CD4-positive, alpha-beta T cell (primary cell): ENCODE data around the gene DTNB. TPM values are rescaled to one million over a fixed set of nuclear protein-coding genes. Genes with fewer than 3 reads are reported as not detected.

Experiments used
- ATAC-seq: fragments of 200-7000 bp; cut with Tn5 transposase; one replicate; pipeline ENCODE4 v1.10.0; 2022; ENCODE audit warnings: mild to moderate bottlenecking; ENCODE audit not compliant: poor library complexity
- CTCF ChIA-PET: fragments of 350-600 bp; sonication (Branson Sonifier 250); formaldehyde crosslinking; loops from one replicate; lab custom pipeline; 2021; ENCODE audit warnings: antibody characterized with exemption, inconsistent platforms; lab: Charles Lee
- POLR2A ChIA-PET: fragments of 350-600 bp; sonication (Branson Sonifier 250); formaldehyde crosslinking; loops from one replicate; lab custom pipeline; 2021; ENCODE audit warnings: antibody characterized with exemption, inconsistent platforms; lab: Charles Lee
- DNase-seq, 14 experiments: peaks; one replicate each; pipeline ENCODE4 v3.0.0-alpha.2; 2013 to 2020; ENCODE audit warnings: mixed read lengths in 2 of 14
- H3K27ac ChIP-seq, 2 donors: one replicate each; pipeline versions ENCODE4 v1.5.1 to v1.7.0; 2013; ENCODE audit warnings: low read length in 2 of 2, low read depth in 1 of 2, mild to moderate bottlenecking in 1 of 2
- H3K27me3 ChIP-seq, 2 experiments: 1 replicate in 1 of 2; 2 replicates in 1 of 2; pipeline versions ENCODE4 v1.6.1 to v1.7.0; 2013; ENCODE audit warnings: low read length in 2 of 2, control low read depth in 1 of 2, mild to moderate bottlenecking in 1 of 2, moderate library complexity in 1 of 2; ENCODE audit not compliant: insufficient read depth in 2 of 2, control insufficient read depth in 1 of 2
- H3K36me3 ChIP-seq: one replicate; pipeline ENCODE4 v1.6.1; 2013; ENCODE audit warnings: low read length, control low read depth; ENCODE audit not compliant: insufficient read depth
- H3K4me1 ChIP-seq: one replicate; pipeline ENCODE4 v1.6.1; 2013; ENCODE audit warnings: low read length, control low read depth; ENCODE audit not compliant: insufficient read depth
- H3K4me3 ChIP-seq: one replicate; pipeline ENCODE4 v1.5.1; 2013; ENCODE audit warnings: mild to moderate bottlenecking, low read length, moderate library complexity
- H3K9me3 ChIP-seq, 2 experiments: 1 replicate in 1 of 2; 2 replicates in 1 of 2; pipeline versions ENCODE4 v1.6.1 to v1.7.0; 2013; ENCODE audit warnings: low read length in 2 of 2, mild to moderate bottlenecking in 2 of 2, control low read depth in 1 of 2, moderate library complexity in 1 of 2; ENCODE audit not compliant: control insufficient read depth in 1 of 2, insufficient read depth in 1 of 2
- H3K27ac Mint-ChIP-seq: one replicate; pipeline ENCODE4 v1.8.0; 2020; ENCODE audit warnings: mixed read lengths
- H3K27me3 Mint-ChIP-seq: one replicate; pipeline ENCODE4 v1.8.0; 2021; ENCODE audit warnings: mixed read lengths
- H3K36me3 Mint-ChIP-seq: one replicate; pipeline ENCODE4 v1.8.0; 2021; ENCODE audit warnings: low read depth, mixed read lengths
- H3K4me1 Mint-ChIP-seq: one replicate; pipeline ENCODE4 v1.8.0; 2021; ENCODE audit warnings: low read depth, mixed read lengths
- H3K4me3 Mint-ChIP-seq: one replicate; pipeline ENCODE4 v1.8.0; 2020; ENCODE audit warnings: mild to moderate bottlenecking, mixed read lengths
- H3K9me3 Mint-ChIP-seq: one replicate; pipeline ENCODE4 v1.8.0; 2020; ENCODE audit warnings: mixed read lengths
- CTCF ChIP-seq: fragments of 200-600 bp; IDR thresholded peaks from one replicate; pipeline ENCODE4 v1.8.0; 2022; ENCODE audit warnings: antibody characterized with exemption, mild to moderate bottlenecking
- intact Hi-C, 2 experiments: fragments of 100-400 bp; cut with DNase I in 1 of 2; cut with micrococcal nuclease in 1 of 2; formaldehyde crosslinking; loops; one replicate each; pipeline versions ENCODE4 v1.15.1 to v1.9.0; 2023 to 2025; cut with DNase I, micrococcal nuclease
- total RNA-seq, 174 experiments: library from RNA in 2 of 174; stranded (reverse) in 2 of 174; gene quantifications; one replicate each; pipeline ENCODE4 v1.2.3 and lab custom pipeline; 2021 to 2026

Gene DTNB
- total RNA-seq, 2 experiments from 2014 or later = 30.1 to 33.6 TPM

GRCh38 chr2:25664965-25665307, 8.4 kb downstream of the DTNB start:
- H3K36me3 Mint-ChIP-seq = peaks cover 3% of the 10 kb centered on the region
- no peak overlapping the region for H3K27ac Mint-ChIP-seq
- ChIA-PET POLR2A (no interaction called here), CTCF (interaction anchor here (1.2 kb wide), 1 partner anchor 58 kb away, joined by 3 read pairs; no protein-coding TSS in a partner anchor)
- peaks cover 30% of the 10 kb centered on the region for H3K4me1 Mint-ChIP-seq
- H3K27me3 ChIP-seq = no peaks in the 10 kb centered on the region
- no peaks in the 10 kb centered on the region for H3K4me1 ChIP-seq
- intact Hi-C loops = no loop called here
- no peaks in the 10 kb centered on the region for H3K27me3 Mint-ChIP-seq
- H3K9me3 Mint-ChIP-seq = no peaks in the 10 kb centered on the region
- H3K4me3 ChIP-seq = no peak overlapping the region
- no peak overlapping the region for H3K27ac ChIP-seq
- DNase-seq (no peak), ATAC-seq (no peak)
- TF ChIP-seq CTCF = no peak
- no peak overlapping the region for H3K4me3 Mint-ChIP-seq
- no peaks in the 10 kb centered on the region for H3K9me3 ChIP-seq
- no peaks in the 10 kb centered on the region for H3K36me3 ChIP-seq

GRCh38 chr2:25664183-25664964, 9.0 kb downstream of the DTNB start:
- no peaks in the 10 kb centered on the region for H3K9me3 Mint-ChIP-seq
- peaks cover 3% of the 10 kb centered on the region for H3K36me3 Mint-ChIP-seq
- H3K4me1 Mint-ChIP-seq = peaks cover 35% of the 10 kb centered on the region
- ChIA-PET CTCF (interaction anchor here (1.2 kb wide), 1 partner anchor 57 kb away, joined by 3 read pairs; no protein-coding TSS in a partner anchor), POLR2A (interaction anchor here (0.6 kb wide), 1 partner anchor 10 kb away, joined by 3 read pairs; no protein-coding TSS in a partner anchor)
- Histone ChIP-seq H3K27ac (no peak overlapping the region), H3K27me3 (no peaks in the 10 kb centered on the region), H3K4me3 (no peak overlapping the region), H3K9me3 (no peaks in the 10 kb centered on the region), H3K36me3 (no peaks in the 10 kb centered on the region), H3K4me1 (no peaks in the 10 kb centered on the region)
- DNase-seq (peak in 6 of 14 experiments; percentile 7 to 53 (median 32)), ATAC-seq (no peak)
- no peak overlapping the region for H3K27ac Mint-ChIP-seq
- H3K27me3 Mint-ChIP-seq = no peaks in the 10 kb centered on the region
- TF ChIP-seq CTCF = peak; percentile 26
- no peak overlapping the region for H3K4me3 Mint-ChIP-seq
- intact Hi-C loops = no loop called here

- ChIA-PET CTCF (no interaction called here), POLR2A (no interaction called here)
- no peak overlapping the region for H3K27ac Mint-ChIP-seq
- H3K36me3 ChIP-seq = peaks cover 2% of the 10 kb centered on the region
- no peaks in the 10 kb centered on the region for H3K9me3 ChIP-seq
- no peak for ATAC-seq
- H3K27me3 ChIP-seq = no peaks in the 10 kb centered on the region
- no peaks in the 10 kb centered on the region for H3K4me1 ChIP-seq
- DNase-seq = no peak
- H3K4me1 Mint-ChIP-seq = peaks cover 44% of the 10 kb centered on the region
- intact Hi-C loops = no loop called here
- no peak for TF ChIP-seq CTCF
- H3K27ac ChIP-seq = no peak overlapping the region
- no peak overlapping the region for H3K4me3 ChIP-seq
- no peaks in the 10 kb centered on the region for H3K9me3 Mint-ChIP-seq
- no peaks in the 10 kb centered on the region for H3K27me3 Mint-ChIP-seq
- H3K36me3 Mint-ChIP-seq = peaks cover 19% of the 10 kb centered on the region
- no peak overlapping the region for H3K4me3 Mint-ChIP-seq
Measured at GRCh38 chr2:25655316-25655715, 18.1 kb downstream of the DTNB start.
